Mucosa of rectum (tissue), 2 donors: ENCODE data around the gene DENND1A.

ENCODE experiments used
- H3K27ac ChIP-seq, 2 donors: one replicate each; pipeline ENCODE4 v1.7.0; 2013; ENCODE audit warnings: inconsistent platforms in 2 of 2, low read depth in 2 of 2, low read length in 2 of 2
- H3K27me3 ChIP-seq, 2 donors: one replicate each; pipeline ENCODE4 v1.7.0; 2013; ENCODE audit warnings: low read length in 2 of 2; ENCODE audit not compliant: control insufficient read depth in 2 of 2, insufficient read depth in 2 of 2
- H3K36me3 ChIP-seq, 2 donors: one replicate each; pipeline ENCODE4 v1.7.0; 2013; ENCODE audit warnings: low read length in 2 of 2; ENCODE audit not compliant: control insufficient read depth in 2 of 2, insufficient read depth in 2 of 2
- H3K4me1 ChIP-seq, 2 donors: one replicate each; pipeline ENCODE4 v1.7.0; 2013; ENCODE audit warnings: low read length in 2 of 2, mild to moderate bottlenecking in 1 of 2; ENCODE audit not compliant: control insufficient read depth in 2 of 2, insufficient read depth in 2 of 2
- H3K4me3 ChIP-seq, 2 donors: one replicate each; pipeline ENCODE4 v1.7.0; 2013; ENCODE audit warnings: low read length in 2 of 2
- H3K9ac ChIP-seq, 2 donors: one replicate each; pipeline ENCODE4 v1.7.0; 2013; ENCODE audit warnings: low read length in 2 of 2, low read depth in 1 of 2, mild to moderate bottlenecking in 1 of 2
- H3K9me3 ChIP-seq, 2 donors: one replicate each; pipeline ENCODE4 v1.7.0; 2013; ENCODE audit warnings: low read length in 2 of 2; ENCODE audit not compliant: control insufficient read depth in 2 of 2
- donor health status: healthy.
- donor health status: Normal muscosa, but diverticular disease.

The DENND1A gene

DNA sequence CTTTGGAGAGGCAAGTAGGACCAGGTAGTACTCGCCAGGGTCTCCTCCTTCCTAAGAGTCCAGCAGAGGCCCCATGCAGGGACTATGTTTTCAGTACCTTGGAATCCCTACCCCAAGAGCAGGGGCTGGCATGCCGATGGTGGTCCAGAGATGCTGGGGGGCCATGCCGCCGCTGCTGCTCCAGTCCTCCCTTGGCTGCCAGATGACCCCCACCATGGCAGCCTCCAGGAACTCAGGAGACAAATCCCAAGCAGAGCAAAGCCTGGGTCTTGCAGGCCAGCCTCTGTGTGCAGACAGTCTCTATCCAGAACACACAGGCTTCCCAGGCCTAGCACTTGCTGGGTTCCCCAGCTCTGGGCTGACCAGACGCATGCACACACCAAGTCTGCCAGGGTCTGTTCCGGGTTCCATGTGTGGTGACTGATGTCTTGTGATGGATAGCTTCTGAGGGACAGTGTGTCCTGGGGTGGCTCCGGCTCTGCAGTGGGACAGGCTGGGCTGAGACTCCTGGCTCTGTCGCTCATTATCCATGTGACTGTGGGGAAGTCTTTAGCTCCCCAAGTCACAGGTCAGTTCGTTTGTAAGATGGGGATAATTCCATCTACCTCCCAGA lies 446.6 kb downstream of the DENND1A start:
- Histone ChIP-seq H3K9me3 (no peaks in the 10 kb centered on the region), H3K4me3 (no peak overlapping the region), H3K27me3 (no peaks in the 10 kb centered on the region), H3K9ac (no peak overlapping the region), H3K4me1 (peaks cover 37 to 50% of the 10 kb centered on the region in 2 donors), H3K27ac (peak overlapping the region; percentile 38 to 49), H3K36me3 (no peaks in the 10 kb centered on the region)

- no peaks in the 10 kb centered on the region for H3K9me3 ChIP-seq
- H3K36me3 ChIP-seq = no peaks in the 10 kb centered on the region
- H3K9ac ChIP-seq = no peak overlapping the region
- peaks cover 37 to 50% of the 10 kb centered on the region in 2 donors for H3K4me1 ChIP-seq
- no peak overlapping the region for H3K4me3 ChIP-seq
- peak overlapping the region in 1 of 2 donors; percentile 49 for H3K27ac ChIP-seq
- no peaks in the 10 kb centered on the region for H3K27me3 ChIP-seq
Observed at GRCh38 chr9:123482295-123482968, 447.5 kb downstream of the DENND1A start.

DNA sequence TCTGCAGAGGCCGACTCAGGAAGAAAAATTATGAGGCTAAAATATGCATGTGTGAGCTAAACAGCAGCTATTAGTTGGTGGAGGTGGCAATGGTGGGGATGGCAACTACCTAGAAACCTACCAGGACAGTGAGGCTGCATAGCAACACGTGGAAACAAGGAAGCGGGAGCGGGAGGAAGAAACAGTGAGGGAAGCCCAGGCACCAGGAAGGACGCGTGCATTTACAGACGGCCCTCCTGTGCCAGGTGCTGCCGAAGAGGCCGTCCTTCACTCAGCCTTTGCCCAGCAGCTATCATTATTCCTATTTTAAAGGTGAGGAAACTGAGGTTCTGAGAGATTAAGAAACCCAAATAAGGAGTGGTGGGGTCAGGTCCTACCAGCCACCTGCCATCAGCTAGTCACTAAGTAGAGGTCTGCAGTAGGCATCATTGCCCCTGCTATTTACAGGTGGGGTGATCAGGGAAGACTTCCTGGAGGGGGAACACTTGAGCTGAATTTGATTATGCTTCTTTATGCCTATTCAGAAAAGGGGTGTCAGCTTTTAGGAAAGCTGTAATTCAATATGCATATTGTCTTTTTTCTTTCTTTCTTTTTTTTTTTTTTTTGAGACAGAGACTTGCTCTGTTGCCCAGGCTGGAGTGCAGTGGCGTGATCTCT lies 448.6 kb downstream of the DENND1A start:
- H3K4me1 ChIP-seq = peaks cover 37 to 48% of the 10 kb centered on the region in 2 donors
- H3K27me3 ChIP-seq = no peaks in the 10 kb centered on the region
- H3K36me3 ChIP-seq = no peaks in the 10 kb centered on the region
- no peaks in the 10 kb centered on the region for H3K9me3 ChIP-seq
- H3K27ac ChIP-seq = peak overlapping the region in 1 of 2 donors; percentile 45
- H3K9ac ChIP-seq = peak overlapping the region in 1 of 2 donors; percentile 2
- no peak overlapping the region for H3K4me3 ChIP-seq

GRCh38 chr9:123480791-123481190 lies 449.1 kb downstream of the DENND1A start:
- Histone ChIP-seq H3K27ac (peak overlapping the region in 1 of 2 donors; percentile 45), H3K27me3 (no peaks in the 10 kb centered on the region), H3K4me3 (no peak overlapping the region), H3K36me3 (no peaks in the 10 kb centered on the region), H3K9me3 (no peaks in the 10 kb centered on the region), H3K9ac (no peak overlapping the region), H3K4me1 (peaks cover 33 to 43% of the 10 kb centered on the region in 2 donors)

DNA sequence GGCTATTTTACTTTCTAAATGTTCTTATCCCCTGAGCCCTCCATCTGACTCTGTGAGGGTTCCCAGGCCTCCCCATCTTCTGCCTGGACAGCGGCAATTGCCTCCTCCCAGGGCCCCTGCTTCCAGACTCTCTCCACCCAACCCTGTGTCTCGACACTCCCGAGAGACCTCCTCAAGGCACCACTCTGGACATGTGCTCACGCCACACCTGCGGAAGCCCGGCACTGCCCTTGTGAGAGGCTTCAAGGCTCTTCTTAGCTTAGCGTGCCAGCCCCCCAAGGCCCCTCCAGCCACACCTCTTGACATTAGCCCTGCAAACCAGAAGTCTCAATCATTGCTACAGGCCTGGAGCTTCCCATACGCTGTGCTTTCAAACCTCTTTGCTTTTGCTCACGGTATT lies 449.8 kb downstream of the DENND1A start:
- Histone ChIP-seq H3K4me1 (peaks cover 28 to 36% of the 10 kb centered on the region in 2 donors), H3K4me3 (no peak overlapping the region), H3K9me3 (no peaks in the 10 kb centered on the region), H3K36me3 (no peaks in the 10 kb centered on the region), H3K9ac (no peak overlapping the region), H3K27me3 (no peaks in the 10 kb centered on the region), H3K27ac (no peak overlapping the region)

GRCh38 chr9:123478967-123479602 lies 450.8 kb downstream of the DENND1A start:
- Histone ChIP-seq H3K9me3 (no peaks in the 10 kb centered on the region), H3K4me3 (no peak overlapping the region), H3K27ac (no peak overlapping the region), H3K9ac (no peak overlapping the region), H3K27me3 (no peaks in the 10 kb centered on the region), H3K36me3 (no peaks in the 10 kb centered on the region), H3K4me1 (peaks cover 18 to 26% of the 10 kb centered on the region in 2 donors)

GRCh38 chr9:123478160-123478559 lies 451.8 kb downstream of the DENND1A start:
- Histone ChIP-seq H3K27me3 (no peaks in the 10 kb centered on the region), H3K4me1 (peaks cover 10 to 17% of the 10 kb centered on the region in 2 donors), H3K9me3 (no peaks in the 10 kb centered on the region), H3K36me3 (no peaks in the 10 kb centered on the region), H3K9ac (no peak overlapping the region), H3K27ac (no peak overlapping the region), H3K4me3 (no peak overlapping the region)

- Histone ChIP-seq H3K36me3 (peaks cover 0 to 2% of the 10 kb centered on the region in 2 donors), H3K27me3 (no peaks in the 10 kb centered on the region), H3K27ac (no peak overlapping the region), H3K9ac (no peak overlapping the region), H3K4me3 (no peak overlapping the region), H3K9me3 (no peaks in the 10 kb centered on the region), H3K4me1 (peaks cover 2 to 4% of the 10 kb centered on the region in 2 donors)
Observed at GRCh38 chr9:123475407-123475806, 454.5 kb downstream of the DENND1A start.

GRCh38 chr9:123472862-123473614 lies 456.9 kb downstream of the DENND1A start:
- Histone ChIP-seq H3K9me3 (no peaks in the 10 kb centered on the region), H3K27me3 (no peaks in the 10 kb centered on the region), H3K27ac (no peak overlapping the region), H3K4me3 (no peak overlapping the region), H3K9ac (no peak overlapping the region), H3K4me1 (no peaks in the 10 kb centered on the region), H3K36me3 (peaks cover 0 to 2% of the 10 kb centered on the region in 2 donors)
